H1 (cell line): ENCODE results near the gene MUS81. TPM values are rescaled to one million over a fixed set of nuclear protein-coding genes. Genes with fewer than 3 reads are reported as not detected.

Experiments
- CTCF ChIA-PET: fragments of 300-600 bp; sonication (Branson Sonifier 250); formaldehyde crosslinking; loops from one replicate; lab custom pipeline; 2021; ENCODE audit not compliant: partially characterized antibody; lab: Charles Lee
- POLR2A ChIA-PET: fragments of 300-600 bp; sonication (Branson Sonifier 250); formaldehyde crosslinking; loops from one replicate; lab custom pipeline; 2021; ENCODE audit warnings: inconsistent platforms; ENCODE audit not compliant: partially characterized antibody; lab: Charles Lee
- DNase-seq, 2 experiments: peaks; one replicate each; pipeline versions ENCODE4 v3.0.0 to v3.0.0-alpha.2; 2010 to 2022; ENCODE audit warnings: low spot score in 2 of 2, low read depth in 1 of 2, mixed read lengths in 1 of 2
- FAIRE-seq: peaks from 2 replicates; lab custom pipeline; 2011; peaks lifted over from hg19 to GRCh38; lab: Jason Lieb, UNC
- H2AFZ ChIP-seq: 2 replicates; pipeline ENCODE4 v1.8.1; 2012; ENCODE audit warnings: low read length, inconsistent platforms
- H2AK5ac ChIP-seq: 2 replicates; pipeline ENCODE4 v1.6.1; 2013; ENCODE audit warnings: low read depth, low read length
- H2BK120ac ChIP-seq: replicated peaks from 2 replicates; pipeline ENCODE3; 2013; ENCODE audit warnings: low read depth, low read length, inconsistent platforms
- H2BK12ac ChIP-seq: 2 replicates; pipeline ENCODE4 v1.6.1; 2013; ENCODE audit warnings: low read depth, low read length
- H2BK15ac ChIP-seq: 2 replicates; pipeline ENCODE4 v1.6.1; 2013; ENCODE audit warnings: low read length
- H2BK20ac ChIP-seq: 2 replicates; pipeline ENCODE4 v1.6.1; 2013; ENCODE audit warnings: low read length
- H2BK5ac ChIP-seq: 2 replicates; pipeline ENCODE4 v1.6.1; 2013; ENCODE audit warnings: low read depth, low read length
- H3K14ac ChIP-seq: 2 replicates; pipeline ENCODE4 v1.6.1; 2013; ENCODE audit warnings: inconsistent platforms; ENCODE audit not compliant: insufficient read length
- H3K18ac ChIP-seq: 2 replicates; pipeline ENCODE4 v1.6.1; 2013; ENCODE audit warnings: low read length; ENCODE audit errors: extremely low read depth
- H3K23ac ChIP-seq: 2 replicates; pipeline ENCODE4 v1.6.1; 2013; ENCODE audit warnings: inconsistent platforms; ENCODE audit not compliant: insufficient read length
- H3K23me2 ChIP-seq: 2 replicates; pipeline ENCODE4 v1.6.1; 2013; ENCODE audit warnings: low read depth, low read length
- H3K27ac ChIP-seq: 2 replicates; pipeline ENCODE4 v1.6.1; 2011; ENCODE audit warnings: low read depth, low read length, inconsistent platforms
- H3K27me3 ChIP-seq, 4 experiments: replicated peaks in 1 of 4; 1 replicate in 1 of 4; 2 replicates in 3 of 4; pipeline versions ENCODE4 v1.6.1 to v1.8.1; 2011 to 2013; ENCODE audit warnings: low read length in 3 of 4, mild to moderate bottlenecking in 3 of 4, inconsistent platforms in 2 of 4, mixed read lengths in 2 of 4, moderate library complexity in 1 of 4; ENCODE audit not compliant: control insufficient read depth in 3 of 4, insufficient read depth in 3 of 4; ENCODE audit errors: extremely low read depth in 1 of 4
- H3K36me3 ChIP-seq, 4 experiments: 2 replicates each; pipeline versions ENCODE4 v1.6.1 to v1.8.1; 2011 to 2013; ENCODE audit warnings: mild to moderate bottlenecking in 4 of 4, low read length in 3 of 4, moderate library complexity in 2 of 4, control low read depth in 1 of 4, inconsistent platforms in 1 of 4; ENCODE audit not compliant: insufficient read depth in 4 of 4, control insufficient read depth in 2 of 4
- H3K4ac ChIP-seq: replicated peaks from 2 replicates; pipeline ENCODE3; 2013; ENCODE audit warnings: low read length, low read depth, mixed read lengths, inconsistent platforms; ENCODE audit not compliant: insufficient read length
- H3K4me1 ChIP-seq, 4 experiments: replicated peaks in 1 of 4; 1 replicate in 1 of 4; 2 replicates in 3 of 4; pipeline versions ENCODE4 v1.6.1 to v1.8.1; 2011 to 2013; ENCODE audit warnings: low read length in 3 of 4, inconsistent platforms in 2 of 4, mixed read lengths in 1 of 4; ENCODE audit not compliant: insufficient read depth in 4 of 4, control insufficient read depth in 3 of 4
- H3K4me2 ChIP-seq, 2 experiments: 2 replicates each; pipeline versions ENCODE4 v1.6.1 to v1.8.1; 2011 to 2013; ENCODE audit warnings: low read depth in 2 of 2, low read length in 2 of 2, control low read depth in 1 of 2, inconsistent platforms in 1 of 2, mild to moderate bottlenecking in 1 of 2; ENCODE audit not compliant: insufficient read depth in 1 of 2
- H3K4me3 ChIP-seq, 4 experiments: fragments of 200-600, 300-600 bp in 1 of 4; sonication (generic), shearing (Covaris generic), sonication (Bioruptor Twin) in 1 of 4; 2 replicates each; pipeline versions ENCODE4 v1.5.1 to v1.8.1; 2011 to 2016; ENCODE audit warnings: low read length in 4 of 4, low read depth in 3 of 4, control low read depth in 2 of 4, inconsistent platforms in 2 of 4, mild to moderate bottlenecking in 2 of 4, mixed read lengths in 1 of 4, moderate library complexity in 1 of 4; ENCODE audit not compliant: insufficient read depth in 2 of 4; ENCODE audit errors: extremely low read depth in 1 of 4
- H3K56ac ChIP-seq: replicated peaks from 2 replicates; pipeline ENCODE3; 2013; ENCODE audit warnings: low read depth, mild to moderate bottlenecking, mixed read lengths, low read length, inconsistent platforms; ENCODE audit not compliant: insufficient read length
- H3K79me1 ChIP-seq: 2 replicates; pipeline ENCODE4 v1.6.1; 2013; ENCODE audit warnings: low read depth, low read length, control low read depth
- H3K79me2 ChIP-seq, 2 experiments: 2 replicates each; pipeline versions ENCODE4 v1.6.1 to v1.8.1; 2012 to 2013; ENCODE audit warnings: low read length in 2 of 2, mild to moderate bottlenecking in 2 of 2, inconsistent platforms in 1 of 2; ENCODE audit not compliant: insufficient read depth in 2 of 2, control insufficient read depth in 1 of 2
- H3K9ac ChIP-seq, 4 experiments: replicated peaks in 1 of 4; 1 replicate in 1 of 4; 2 replicates in 3 of 4; pipeline versions ENCODE4 v1.6.1 to v1.8.1; 2011 to 2013; ENCODE audit warnings: low read depth in 3 of 4, low read length in 3 of 4, control low read depth in 2 of 4, mild to moderate bottlenecking in 2 of 4, moderate library complexity in 2 of 4, inconsistent platforms in 1 of 4; ENCODE audit errors: extremely low read depth in 1 of 4
- H3K9me3 ChIP-seq, 2 experiments: 2 replicates each; pipeline versions ENCODE4 v1.6.1 to v1.8.1; 2012 to 2013; ENCODE audit warnings: mild to moderate bottlenecking in 2 of 2, moderate library complexity in 2 of 2, control low read depth in 1 of 2, inconsistent platforms in 1 of 2, low read depth in 1 of 2, low read length in 1 of 2, mixed read lengths in 1 of 2; ENCODE audit not compliant: insufficient read depth in 2 of 2
- H4K20me1 ChIP-seq, 2 experiments: replicated peaks in 1 of 2; 2 replicates each; pipeline versions ENCODE3 to v1.8.1; 2011 to 2013; ENCODE audit warnings: inconsistent platforms in 2 of 2, low read length in 2 of 2, mild to moderate bottlenecking in 1 of 2; ENCODE audit not compliant: insufficient read depth in 2 of 2, control insufficient read depth in 1 of 2
- H4K5ac ChIP-seq: 2 replicates; pipeline ENCODE4 v1.6.1; 2013; ENCODE audit warnings: low read length, low read depth, mixed read lengths, inconsistent platforms; ENCODE audit not compliant: insufficient read length
- H4K8ac ChIP-seq: 2 replicates; pipeline ENCODE4 v1.8.0; 2013; ENCODE audit warnings: mild to moderate bottlenecking, moderate library complexity, low read length, inconsistent platforms; ENCODE audit not compliant: insufficient read depth; ENCODE audit errors: extremely low read depth
- H4K91ac ChIP-seq: replicated peaks from 2 replicates; pipeline ENCODE3; 2013; ENCODE audit warnings: low read length, mixed read lengths, inconsistent platforms; ENCODE audit not compliant: insufficient read length
- CHD1 ChIP-seq: IDR thresholded peaks from 2 replicates; pipeline ENCODE4 v1.6.1; 2012; ENCODE audit warnings: low read depth, low read length, improper control_type of control experiment
- EP300 ChIP-seq, 2 experiments: IDR thresholded peaks; 1 replicate in 1 of 2; 2 replicates in 1 of 2; pipeline ENCODE4 v1.6.1; 2011 to 2012; ENCODE audit warnings: low read depth in 2 of 2, low read length in 2 of 2, mild to moderate bottlenecking in 2 of 2, borderline replicate concordance in 1 of 2, inconsistent platforms in 1 of 2, moderate library complexity in 1 of 2
- KDM4A ChIP-seq: IDR thresholded peaks from one replicate; pipeline ENCODE4 v1.7.1; 2012; ENCODE audit warnings: low read depth, mild to moderate bottlenecking, moderate library complexity, low read length, inconsistent platforms; ENCODE audit not compliant: severe bottlenecking
- KDM5A ChIP-seq: fragments of 200-600 bp; IDR thresholded peaks from 2 replicates; pipeline ENCODE4 v1.7.1; 2012; ENCODE audit warnings: mild to moderate bottlenecking, low read length, inconsistent platforms, mixed read lengths
- POLR2A ChIP-seq, 2 experiments: IDR thresholded peaks; 1 replicate in 1 of 2; 2 replicates in 1 of 2; pipeline ENCODE4 v1.6.1; 2011; ENCODE audit warnings: low read depth in 2 of 2, low read length in 2 of 2, mild to moderate bottlenecking in 2 of 2; ENCODE audit errors: control extremely low read depth in 1 of 2
- POLR2AphosphoS5 ChIP-seq: IDR thresholded peaks from 2 replicates; pipeline ENCODE4 v1.6.1; 2011; ENCODE audit warnings: low read depth, low read length
- SUZ12 ChIP-seq: fragments of 200-600 bp; sonication (generic); IDR thresholded peaks from 2 replicates; pipeline ENCODE4 v1.6.1; 2012; ENCODE audit warnings: mild to moderate bottlenecking, inconsistent platforms, low read length, moderate library complexity, mixed read lengths
- WGBS, 2 experiments: shearing (Covaris generic) in 1 of 2; methylation state at CpG; one replicate each; pipeline versions ENCODE4 v1.1.6 to v1.1.7; 2013 to 2015; ENCODE audit warnings: low lambda C conversion rate in 2 of 2, mixed read lengths in 2 of 2, inconsistent platforms in 1 of 2, low coverage in 1 of 2, missing lambda C conversion rate in 1 of 2; ENCODE audit not compliant: insufficient replicate concordance in 2 of 2, insufficient coverage in 1 of 2, insufficient read length in 1 of 2; ENCODE audit errors: extremely low coverage in 1 of 2, missing lambda C conversion rate in 1 of 2; 5-methylcytosine and 5-hydroxymethylcytosine counted together
- polyA plus RNA-seq, 7 experiments: library from polyadenylated mRNA; depleted of rRNA in 3 of 7; stranded (reverse) in 5 of 7; unstranded in 2 of 7; fragments of >200 nt in 5 of 7; fragments of 200-250 nt in 2 of 7; gene quantifications; 1 replicate in 5 of 7; 2 replicates in 1 of 7; 4 replicates in 1 of 7; pipeline versions ENCODE4 v1.2.1 to v1.2.3, GENCODE V29; 2011 to 2013; ENCODE audit warnings: missing spikeins in 2 of 7, mixed read lengths in 2 of 7
- total RNA-seq: library from RNA; stranded (reverse); fragmentation: NEBNext Ultra II Directional; extraction: Animal tissue kit (Norgen Biotek cat#: 25700); gene quantifications from 2 replicates; pipeline ENCODE4 v1.2.1, GENCODE V29; 2021

The MUS81 gene
- total and polyA plus RNA-seq, 2 of the 8 experiments (the other 6 are each of a cell fraction or from before 2014, with no cell fraction given) = 30.2 to 31.5 TPM

DNA sequence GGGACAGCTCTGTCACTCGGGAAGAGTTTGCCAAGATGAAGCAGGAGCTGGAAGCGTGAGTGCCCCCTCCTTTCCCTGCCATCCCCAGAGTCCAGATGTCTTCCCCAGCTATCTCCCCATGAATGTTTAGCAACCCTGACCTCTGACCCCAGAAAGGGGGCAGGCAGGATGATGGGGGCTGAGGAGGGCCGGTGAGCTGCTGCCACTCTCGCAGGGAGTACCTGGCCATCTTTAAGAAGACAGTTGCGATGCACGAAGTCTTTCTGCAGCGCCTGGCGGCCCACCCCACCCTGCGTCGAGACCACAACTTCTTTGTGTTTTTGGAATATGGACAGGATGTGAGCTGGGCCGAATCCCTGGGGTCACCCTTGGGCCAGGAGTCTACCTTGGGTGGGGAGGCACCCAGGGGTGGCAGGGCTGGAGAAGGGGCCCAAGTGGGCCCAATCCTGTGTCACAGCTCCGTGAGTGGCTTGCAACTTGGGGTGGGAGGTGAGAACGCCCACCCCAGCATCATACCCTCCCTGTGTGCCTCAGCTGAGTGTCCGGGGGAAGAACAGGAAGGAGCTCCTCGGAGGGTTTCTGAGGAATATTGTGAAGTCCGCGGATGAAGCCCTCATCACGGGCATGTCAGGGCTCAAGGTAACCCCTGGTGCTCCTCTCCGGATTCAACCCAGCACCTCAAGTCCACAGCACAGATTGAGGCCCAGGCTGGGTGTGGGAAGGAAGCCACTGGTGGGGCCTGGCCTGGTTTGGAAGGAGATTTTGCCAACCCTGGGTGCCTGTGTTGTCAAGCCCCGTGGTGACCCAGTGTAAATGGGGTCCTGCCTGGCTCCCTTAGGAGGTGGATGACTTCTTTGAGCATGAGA is 9.8 kb upstream of the MUS81 start:
- H3K36me3 ChIP-seq = peaks cover 13 to 26% (median 23%) of the 10 kb centered on the region in 4 experiments
- H2BK15ac ChIP-seq = no peak overlapping the region
- 95% methylated on average over 17 of the region's 20 CpGs; no CpG with 5 or more reads in 1 of the 2 experiments for WGBS, 2 experiments
- peak in 1 of 2 experiments; percentile 27; a peak in 1 of 3 replicates for TF ChIP-seq POLR2A (IDR thresholded peaks at IDR 0.05; ENCODE audit: control extremely low read depth in 1 of 2, low read depth in 2 of 2, low read length in 2 of 2)
- TF ChIP-seq CHD1 = no peak
- TF ChIP-seq KDM4A = no peak
- no peak for TF ChIP-seq SUZ12
- no peak; the same call in 1 of the 2 replicates for TF ChIP-seq POLR2AphosphoS5
- no peak for TF ChIP-seq EP300 (IDR thresholded peaks at IDR 0.05; ENCODE audit: borderline replicate concordance in 1 of 2, low read depth in 2 of 2, low read length in 2 of 2)
- TF ChIP-seq KDM5A = no peak
- TF ChIP-seq, all 59 proteins: peak for 1
- Histone ChIP-seq H3K79me2 (peaks cover 2 to 15% of the 10 kb centered on the region in 2 experiments; a peak in 3 of 4 replicates), H4K5ac (no peak overlapping the region), H3K4ac (no peak overlapping the region), H3K4me3 (no peak overlapping the region), H3K23ac (no peak overlapping the region), H3K9ac (no peak overlapping the region; a peak in 1 of 7 replicates), H3K14ac (no peak overlapping the region), H3K23me2 (no peaks in the 10 kb centered on the region), H2BK20ac (no peak overlapping the region), H3K56ac (no peak overlapping the region), H3K18ac (no peak overlapping the region), H2BK5ac (peak overlapping the region; percentile 35), H2AFZ (no peak overlapping the region), H3K27me3 (no peaks in the 10 kb centered on the region; a peak in 1 of 7 replicates), H3K4me2 (no peak overlapping the region), H4K91ac (no peak overlapping the region), H2BK120ac (no peak overlapping the region), H2AK5ac (no peak overlapping the region), H3K79me1 (peaks cover 8% of the 10 kb centered on the region), H3K9me3 (peaks cover 7 to 10% of the 10 kb centered on the region in 2 experiments; a peak in 2 of 4 replicates), H3K4me1 (peaks cover 0 to 4% (median under 1%) of the 10 kb centered on the region in 4 experiments; a peak in 5 of 7 replicates), H2BK12ac (no peak overlapping the region), H4K8ac (no peak overlapping the region), H4K20me1 (peaks cover 14 to 17% of the 10 kb centered on the region in 2 experiments), H3K27ac (no peak overlapping the region)
- DNase-seq (no peak), FAIRE-seq (no peak)
- POLR2A ChIA-PET = interaction anchor here (0.8 to 38.3 kb wide), 15 partner anchors 7 to 203 kb away, joined by 3 to 1071 read pairs (median 5); partner anchors contain the start of genes AP5B1, CCDC85B, CFL1 and CTSW
- CTCF ChIA-PET = interaction anchor here (0.6 to 15.2 kb wide), 34 partner anchors 9 to 257 kb away, joined by 3 to 283 read pairs (median 6); partner anchors contain the start of genes AP5B1, CCDC85B, CFL1 and CTSW
